GM19395 (cell line): Measurements from ENCODE around the gene TRMT10A.
"Not testable (repeated sequence)": the region's sequence is repeated elsewhere in the genome, so short reads cannot be mapped to it uniquely, and the experiment has no call there.

ENCODE experiments used
- ATAC-seq: cut with Tn5 transposase; IDR thresholded peaks from one replicate; pipeline ENCODE4 v1.9.1; 2021; ENCODE audit warnings: mild to moderate bottlenecking, moderate library complexity; ENCODE audit not compliant: unreplicated experiment

The TRMT10A gene

GRCh38 chr4:99564921-99565320, 1.1 kb upstream of the TRMT10A start:
- no peak for ATAC-seq

- no peak for ATAC-seq
Measured at GRCh38 chr4:99552872-99553271, 11.0 kb downstream of the TRMT10A start.

GRCh38 chr4:99540277-99540939, 23.4 kb downstream of the TRMT10A start:
- no peak for ATAC-seq

- no peak for ATAC-seq
Measured at GRCh38 chr4:99537674-99538073, 26.2 kb downstream of the TRMT10A start.

- no peak for ATAC-seq
Measured at GRCh38 chr4:99536848-99537247, 27.0 kb downstream of the TRMT10A start.

- no peak for ATAC-seq
Measured at GRCh38 chr4:99536271-99536670, 27.6 kb downstream of the TRMT10A start.

- ATAC-seq, result not testable (repeated sequence)
Measured at GRCh38 chr4:99534699-99535098, 29.1 kb downstream of the TRMT10A start.

- no peak for ATAC-seq
Measured at GRCh38 chr4:99529956-99530355, 33.9 kb downstream of the TRMT10A start.

- ATAC-seq, result no peak
Measured at GRCh38 chr4:99529228-99529627, 34.6 kb downstream of the TRMT10A start.

- no peak for ATAC-seq
Measured at GRCh38 chr4:99518601-99519295, 45.1 kb downstream of the TRMT10A start.

- ATAC-seq, result no peak
Measured at GRCh38 chr4:99510721-99511120, 53.1 kb downstream of the TRMT10A start, which contains the start of gene C4orf17. Gene C4orf17 (plus strand): TSS chr4:99511021. CDS start chr4:99513082, 2,061 bp downstream.

- no peak for ATAC-seq
Measured at GRCh38 chr4:99507762-99508161, 56.1 kb downstream of the TRMT10A start.

- no peak for ATAC-seq
Measured at GRCh38 chr4:99507349-99507748, 56.5 kb downstream of the TRMT10A start.

GRCh38 chr4:99506781-99507180, 57.1 kb downstream of the TRMT10A start:
- ATAC-seq, result no peak

GRCh38 chr4:99504804-99505502, 58.9 kb downstream of the TRMT10A start:
- no peak for ATAC-seq
